GM08714 (cell line): ENCODE results near the gene LRRC4.

Experiments used
- H3K4me3 ChIP-seq: fragments of 200-500 bp; sonication (Bioruptor generic); 2 replicates; pipeline ENCODE4 v1.5.1; 2014; ENCODE audit warnings: mild to moderate bottlenecking, low read length, inconsistent platforms
- ZNF274 ChIP-seq: IDR thresholded peaks from 2 replicates; pipeline ENCODE4 v1.6.1; 2012; ENCODE audit warnings: mild to moderate bottlenecking, low read depth, low read length

The LRRC4 gene

DNA sequence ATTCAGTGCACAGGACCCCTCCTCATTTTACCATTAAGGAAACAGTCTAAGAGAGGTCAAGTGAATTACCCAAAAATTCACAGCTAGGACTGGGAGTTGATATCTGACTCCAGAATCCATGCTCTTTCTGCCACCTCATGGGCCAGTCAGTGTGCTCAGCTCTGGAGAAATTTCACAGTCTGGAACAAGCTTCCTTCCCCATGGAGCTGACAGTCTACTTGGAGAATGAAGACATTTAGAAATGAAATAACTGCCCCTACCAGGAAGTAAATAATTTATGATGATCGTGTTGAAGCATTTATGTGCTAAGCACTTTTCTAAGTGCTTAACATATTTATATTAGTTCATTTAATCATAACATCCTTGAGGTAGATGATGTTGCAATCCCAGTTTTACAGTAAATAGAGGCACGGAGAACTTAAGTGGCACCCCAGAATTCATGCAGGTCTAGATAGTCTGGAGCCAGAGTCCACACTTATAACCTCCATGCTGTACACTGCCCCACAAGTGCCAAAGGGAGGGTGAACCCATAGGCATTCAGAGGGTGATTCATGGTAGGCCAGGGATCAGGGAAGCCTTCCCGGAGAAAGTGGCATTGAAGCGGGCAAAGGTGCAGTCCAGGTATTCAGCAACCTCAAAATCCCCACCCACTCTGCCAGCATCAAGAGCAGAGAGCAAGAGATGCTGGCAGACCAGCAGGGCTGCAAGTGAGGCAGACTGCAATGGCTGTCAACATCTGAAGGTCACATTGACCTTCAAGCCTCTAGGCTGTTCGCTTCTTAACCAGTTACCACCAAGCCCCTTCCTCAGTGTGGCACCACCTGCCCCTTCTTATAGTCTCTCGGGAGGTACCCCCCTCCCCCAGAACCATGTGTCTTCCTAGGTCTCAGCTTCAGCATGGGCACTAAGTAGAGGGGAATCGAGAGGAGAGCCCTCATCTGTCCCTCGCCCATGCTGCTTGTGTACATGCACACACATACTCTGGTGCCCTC, 38.4 kb upstream of the LRRC4 start:
- H3K4me3 ChIP-seq, result no peak overlapping the region
- TF ChIP-seq ZNF274, result no peak

DNA sequence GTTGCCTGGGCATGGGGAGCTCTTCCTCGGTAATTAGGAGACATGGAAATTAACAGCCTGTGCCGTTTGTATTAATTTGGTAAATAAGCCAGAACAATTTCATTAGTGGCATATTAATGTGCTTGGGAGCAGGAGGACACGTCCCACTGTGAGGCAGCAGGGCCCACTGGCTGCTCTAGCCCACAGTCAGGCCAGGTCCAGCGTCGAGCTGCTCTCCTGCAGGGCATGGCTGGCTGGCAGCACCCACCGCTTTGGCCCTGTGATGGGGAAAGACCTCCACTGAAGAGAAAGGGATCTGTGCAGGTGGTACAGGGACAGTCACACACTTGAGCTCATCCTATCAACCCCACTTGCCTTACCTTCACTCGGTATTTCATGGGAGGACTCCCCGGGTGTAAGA, 37.5 kb upstream of the LRRC4 start:
- no peak for TF ChIP-seq ZNF274
- H3K4me3 ChIP-seq, result no peak overlapping the region

DNA sequence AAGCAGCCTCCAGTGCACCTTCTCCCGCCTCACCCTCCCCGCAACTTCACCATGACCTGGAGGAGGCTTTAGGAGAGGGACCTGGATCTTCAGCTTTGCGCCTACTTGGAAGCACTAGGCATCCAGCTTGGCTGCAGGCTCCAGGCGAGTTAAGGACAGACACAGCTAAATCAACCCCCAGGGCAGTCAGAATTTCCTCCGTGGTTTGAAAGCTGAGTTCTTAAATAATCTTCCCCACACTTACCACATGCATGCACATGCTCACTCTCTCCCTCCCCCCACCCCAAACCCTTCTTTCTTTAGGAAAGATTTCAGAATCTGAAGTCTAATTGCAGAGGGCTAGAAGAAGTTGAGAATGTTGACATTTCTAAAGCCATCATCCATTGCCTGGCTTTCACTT, 36.7 kb upstream of the LRRC4 start:
- H3K4me3 ChIP-seq, result no peak overlapping the region
- TF ChIP-seq ZNF274, result no peak

DNA sequence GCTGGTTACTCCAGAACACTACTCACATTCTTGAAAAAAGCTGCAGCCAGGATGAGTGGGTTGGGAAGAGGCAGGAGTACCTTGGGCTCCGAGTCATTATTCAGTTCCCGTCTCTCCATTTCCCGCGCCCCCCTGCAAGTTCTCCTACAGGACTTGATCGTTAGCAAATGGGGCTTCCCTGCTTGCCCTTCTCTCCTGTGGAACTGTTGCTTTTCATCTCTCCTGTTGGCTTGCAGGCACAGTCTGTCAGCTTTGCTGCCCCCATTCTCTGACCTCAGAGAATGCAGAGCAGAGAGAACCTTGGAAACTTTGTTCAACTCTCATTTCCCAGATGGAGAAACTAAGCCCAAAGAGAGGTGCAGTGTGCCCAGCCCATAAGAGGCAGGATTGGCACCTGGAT, 35.6 kb upstream of the LRRC4 start:
- no peak for TF ChIP-seq ZNF274
- no peak overlapping the region for H3K4me3 ChIP-seq

DNA sequence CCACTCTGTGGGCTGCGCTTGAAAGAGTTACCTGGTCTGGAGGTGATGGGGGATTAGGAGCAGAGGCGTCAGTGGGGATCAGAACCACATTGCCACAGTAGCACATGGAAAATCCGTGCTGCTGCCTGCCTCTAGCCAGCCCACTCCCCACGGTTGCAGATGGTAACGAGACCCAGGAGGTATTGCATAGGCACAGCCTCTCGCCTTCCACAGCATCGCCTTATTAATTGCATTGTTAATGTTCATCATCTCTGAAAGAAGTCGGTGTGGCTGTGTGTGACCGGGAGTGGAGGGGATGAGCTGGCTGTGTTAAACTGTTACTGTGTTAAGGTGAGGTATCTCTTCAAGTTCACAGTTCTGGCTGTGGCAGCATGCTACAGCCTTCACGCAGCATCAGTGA, 35.2 kb upstream of the LRRC4 start:
- TF ChIP-seq ZNF274, result no peak
- H3K4me3 ChIP-seq, result no peak overlapping the region

DNA sequence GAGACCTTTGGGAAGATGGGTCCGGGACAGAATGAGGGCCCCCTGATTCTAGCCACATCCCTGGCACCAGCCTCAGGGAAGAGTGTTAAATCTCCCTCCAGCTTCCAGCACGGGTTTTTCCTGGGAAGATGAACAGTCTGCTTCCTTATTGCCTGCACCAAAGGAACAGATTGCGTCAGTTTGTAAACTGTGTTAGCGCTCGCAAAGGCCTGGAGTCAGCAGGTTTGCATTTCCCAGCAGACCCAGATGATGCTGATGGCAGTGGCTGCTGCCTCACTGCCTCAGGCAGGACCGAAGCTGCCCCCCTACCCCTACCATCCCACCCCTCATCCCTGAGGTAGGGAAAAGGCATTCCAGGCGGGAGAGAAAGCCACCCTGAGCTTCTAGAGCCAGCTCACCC, 34.6 kb upstream of the LRRC4 start:
- TF ChIP-seq ZNF274, result no peak
- H3K4me3 ChIP-seq, result no peak overlapping the region

DNA sequence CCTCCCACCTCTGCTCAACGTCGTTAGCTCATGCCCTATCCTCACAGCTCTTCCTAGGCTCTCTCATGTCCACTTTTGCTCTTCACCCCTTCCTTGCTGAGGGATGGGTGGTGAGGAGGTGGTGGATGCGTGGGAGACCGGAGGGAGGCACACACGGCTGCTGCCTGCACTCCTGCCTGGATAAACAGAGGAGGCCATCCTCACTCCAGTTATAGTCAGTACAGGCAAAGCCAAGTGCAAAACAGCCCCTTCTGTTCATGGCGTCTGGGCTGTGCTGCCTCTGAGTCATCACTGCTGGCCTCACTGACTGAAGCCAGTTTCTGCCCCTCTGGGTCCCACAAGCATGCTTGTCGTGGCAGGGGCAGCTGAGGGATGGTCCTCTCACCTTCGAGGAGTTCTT, 31.9 kb upstream of the LRRC4 start:
- no peak for TF ChIP-seq ZNF274
- H3K4me3 ChIP-seq, result no peak overlapping the region

DNA sequence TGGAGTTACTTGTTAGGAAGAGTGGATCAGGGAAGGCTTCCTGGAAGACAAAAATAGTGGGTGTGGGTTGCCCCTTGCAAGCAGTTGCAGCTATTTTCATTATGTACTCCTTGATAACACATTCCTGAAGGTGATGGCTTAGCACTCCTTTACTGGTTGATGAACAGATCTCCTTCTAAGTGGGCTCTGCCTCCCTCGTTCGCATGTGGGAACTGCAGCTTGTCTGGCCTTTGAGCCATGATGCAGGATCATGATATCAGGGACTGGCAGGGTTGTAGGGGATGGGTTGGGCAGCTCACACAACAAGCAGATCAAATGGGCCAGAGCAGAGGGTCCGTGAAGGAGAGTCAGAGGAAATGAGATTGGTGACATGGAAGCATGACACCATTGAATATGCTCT, 28.8 kb upstream of the LRRC4 start:
- H3K4me3 ChIP-seq, result no peak overlapping the region
- TF ChIP-seq ZNF274, result no peak

DNA sequence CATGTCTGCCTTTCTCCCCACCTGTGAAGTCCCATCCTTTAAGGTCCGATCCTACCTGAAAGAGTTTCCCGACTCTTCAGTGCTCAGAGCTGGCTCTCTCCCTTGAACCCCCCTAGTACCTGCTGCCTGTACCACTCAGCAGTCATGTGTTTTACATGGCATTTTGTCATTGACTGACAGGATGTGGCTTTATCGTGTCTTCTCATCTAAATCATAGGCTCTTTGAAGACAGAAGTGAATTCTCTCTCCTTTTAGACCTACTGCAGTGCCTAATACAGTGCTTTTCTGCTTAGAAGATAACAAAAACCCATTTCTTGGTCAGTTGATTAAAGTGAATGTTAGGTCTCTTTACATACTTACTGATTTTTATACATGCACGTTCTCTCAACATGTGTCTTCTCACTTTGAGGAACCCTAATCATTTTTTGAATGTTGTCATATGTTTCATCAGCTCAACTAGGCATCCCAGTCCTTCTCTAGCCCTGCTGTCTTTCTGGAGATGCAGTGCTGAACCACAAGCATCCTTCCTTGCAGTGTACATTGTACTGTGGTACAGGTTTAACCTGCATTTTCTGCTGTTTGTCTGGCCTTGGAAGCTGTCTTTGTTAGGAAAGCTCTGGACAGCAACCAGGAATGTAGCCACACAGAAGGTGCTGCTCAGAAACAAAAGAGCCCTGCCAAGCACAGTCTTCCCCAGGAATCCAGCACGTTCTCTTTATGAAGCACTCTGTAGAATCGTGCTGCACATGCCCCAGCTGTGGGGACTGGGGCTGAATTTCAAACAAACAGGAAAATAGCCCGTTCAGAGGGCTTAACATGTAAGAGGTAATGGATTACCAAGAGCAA, 28.1 kb upstream of the LRRC4 start:
- no peak overlapping the region for H3K4me3 ChIP-seq
- no peak for TF ChIP-seq ZNF274

DNA sequence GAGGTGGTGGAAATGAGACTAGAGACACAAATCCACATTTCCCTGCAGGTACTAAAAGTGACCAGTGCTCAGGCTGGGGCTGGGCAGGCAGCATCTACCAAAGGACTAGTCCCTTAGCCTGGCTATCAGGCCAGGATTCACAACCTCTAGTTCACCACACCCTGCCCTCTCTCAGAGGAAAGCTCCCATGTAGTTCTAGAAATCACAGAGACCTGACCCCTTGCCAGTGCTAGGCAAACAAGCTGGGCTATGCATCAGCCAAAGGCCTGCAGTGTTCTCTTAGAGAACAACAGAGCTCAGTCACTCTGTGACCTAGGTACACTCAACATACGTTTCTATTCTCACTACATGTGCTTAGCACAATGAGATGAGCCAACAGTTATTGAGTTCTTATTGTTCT, 26.7 kb upstream of the LRRC4 start:
- no peak for TF ChIP-seq ZNF274

DNA sequence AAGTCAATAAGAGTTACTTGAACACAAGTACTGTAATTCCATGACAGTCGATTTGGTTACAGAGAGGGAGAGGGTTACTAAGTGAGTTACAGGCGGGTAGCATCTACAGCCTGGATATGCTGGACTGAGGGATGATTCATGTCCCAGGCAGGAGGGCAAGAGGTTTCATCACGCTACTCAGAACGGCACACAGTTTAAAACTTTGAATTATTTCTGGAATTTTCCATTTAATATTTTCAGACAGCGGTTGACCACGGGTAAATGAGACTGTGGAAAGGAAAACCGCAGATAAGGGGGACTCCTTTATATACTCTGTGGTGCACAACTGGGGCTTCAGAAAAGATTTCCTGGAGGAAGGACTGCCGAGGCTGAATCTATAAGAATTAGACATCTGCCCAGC, 25.7 kb upstream of the LRRC4 start:
- no peak for TF ChIP-seq ZNF274
- H3K4me3 ChIP-seq, result no peak overlapping the region

More for the DNA sequence above, 26.7 kb upstream of the LRRC4 start:
- no peak overlapping the region for H3K4me3 ChIP-seq

DNA sequence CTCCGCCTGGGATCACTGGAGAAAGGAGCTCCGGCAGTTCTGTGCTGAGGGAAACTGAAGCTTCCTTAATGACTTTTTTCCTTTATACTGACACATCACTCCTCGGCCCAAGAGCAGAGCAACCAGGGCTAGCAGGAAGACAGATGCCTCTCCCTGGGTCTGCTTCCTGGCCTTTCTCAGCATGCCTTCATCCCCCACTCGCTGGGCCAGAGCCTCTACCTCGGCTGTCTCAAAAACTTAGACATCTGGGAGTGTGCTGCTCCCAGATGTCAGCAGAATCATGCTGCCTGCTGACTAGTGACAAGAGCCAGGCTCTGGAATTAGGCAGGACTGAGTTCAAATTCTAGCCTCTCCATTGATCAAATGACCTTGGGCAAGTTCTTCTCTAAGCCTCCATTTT, 24.4 kb upstream of the LRRC4 start:
- no peak for TF ChIP-seq ZNF274
- no peak overlapping the region for H3K4me3 ChIP-seq

DNA sequence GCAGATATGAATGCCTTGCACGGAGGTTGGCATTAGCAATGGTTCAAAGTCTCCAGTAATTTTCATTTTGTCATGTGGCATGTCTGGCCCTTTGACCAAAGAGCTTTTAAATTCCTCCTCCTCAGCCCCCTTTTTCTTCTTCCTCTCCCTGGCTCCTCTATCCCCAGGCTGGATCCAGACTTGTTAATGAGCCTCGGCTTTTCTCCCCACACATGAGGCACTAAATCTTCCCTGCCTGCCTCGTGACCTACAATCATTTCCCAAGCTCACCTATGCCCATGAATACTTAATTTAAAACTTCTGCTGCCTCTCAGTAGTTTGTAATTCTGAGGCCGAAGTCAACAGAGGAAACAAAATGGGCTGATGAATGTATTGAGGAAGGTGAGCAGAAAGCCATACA, 23.3 kb upstream of the LRRC4 start:
- TF ChIP-seq ZNF274, result no peak
- H3K4me3 ChIP-seq, result no peak overlapping the region

DNA sequence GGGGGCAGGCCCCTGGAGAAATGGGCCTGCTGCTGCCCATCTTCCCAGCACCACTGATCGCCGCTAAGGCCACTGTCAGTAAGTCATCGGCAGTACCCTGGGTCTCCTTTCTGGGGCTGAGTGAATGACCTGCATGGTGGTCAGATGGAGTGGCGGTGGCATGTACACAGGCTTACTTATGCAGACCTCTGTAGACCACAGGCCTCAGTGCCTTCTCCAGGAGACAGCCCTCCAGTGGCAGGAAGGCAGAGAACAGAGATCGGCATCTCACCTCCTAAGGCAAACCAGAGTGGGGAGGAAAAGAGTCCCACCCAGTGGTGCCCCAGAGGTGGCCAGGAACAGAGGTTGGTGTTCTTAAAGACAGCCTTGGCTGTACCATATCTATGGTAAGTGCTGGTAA, 22.8 kb upstream of the LRRC4 start:
- no peak overlapping the region for H3K4me3 ChIP-seq
- no peak for TF ChIP-seq ZNF274

DNA sequence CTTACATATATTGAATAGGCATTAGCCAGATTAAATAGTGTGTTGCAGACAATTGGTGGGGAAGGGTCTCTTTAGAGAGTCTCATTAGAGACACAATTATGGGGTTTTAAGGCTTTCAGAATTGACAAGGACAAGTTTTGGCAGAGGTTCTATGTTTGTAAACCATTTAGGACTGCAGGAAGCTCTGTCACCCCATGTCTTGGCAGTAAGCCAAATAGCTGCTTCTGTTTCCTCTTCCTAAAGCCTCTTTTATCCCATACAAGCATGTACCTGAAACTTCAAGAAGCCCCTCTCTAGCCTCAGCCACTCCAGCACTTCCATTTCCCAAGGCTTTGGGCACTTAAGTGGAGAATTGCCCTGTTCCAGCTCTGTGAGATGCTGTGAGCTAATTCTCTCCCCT, 21.8 kb upstream of the LRRC4 start:
- no peak overlapping the region for H3K4me3 ChIP-seq
- no peak for TF ChIP-seq ZNF274

DNA sequence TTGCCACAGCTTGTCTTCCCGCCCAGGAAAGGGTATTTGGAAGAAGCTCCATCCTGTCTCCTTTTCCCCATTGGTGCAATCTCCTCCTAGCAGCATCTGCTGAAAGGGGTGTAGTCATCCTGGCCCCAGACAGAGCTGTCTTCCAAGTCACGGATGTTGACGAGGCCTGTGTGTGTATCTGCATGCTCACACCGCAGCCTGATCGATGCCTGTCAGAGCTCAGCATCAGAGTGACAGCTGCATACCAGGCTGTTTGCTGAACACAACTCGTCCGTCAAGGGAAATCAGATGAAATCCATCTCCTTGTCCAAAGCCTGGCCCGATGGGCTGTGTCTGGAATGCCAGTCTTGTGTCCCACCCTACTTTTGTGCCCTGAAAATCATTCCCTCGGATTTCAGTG, 21.2 kb upstream of the LRRC4 start:
- no peak for TF ChIP-seq ZNF274
- H3K4me3 ChIP-seq, result no peak overlapping the region
